Spleen (tissue), 7 donors: ENCODE results near the gene DOCK11.

ENCODE experiments used
- POLR2A ChIP-seq, 3 donors: fragments of 450-650 bp; IDR thresholded peaks; one replicate each; pipeline ENCODE4 v1.5.1; 2017; ENCODE audit warnings: antibody characterized with exemption in 3 of 3, mild to moderate bottlenecking in 1 of 3
- POLR2AphosphoS5 ChIP-seq, 3 donors: sonication (generic); formaldehyde crosslinking; IDR thresholded peaks; one replicate each; pipeline ENCODE4 v1.5.1; 2017; ENCODE audit warnings: antibody characterized with exemption in 3 of 3
- TF ChIP-seq, protein P1 (sequence below), 11 experiments: fragments of 200-600 bp in 7 of 11; fragments of 450-650 bp in 4 of 11; sonication (generic) in 4 of 11; IDR thresholded peaks in 8 of 11; conservative IDR thresholded peaks in 3 of 11; 1 replicate in 7 of 11; 2 replicates in 4 of 11; pipeline versions ENCODE4 v1.4.0 to v1.8.0; 2016 to 2021; ENCODE audit warnings: antibody characterized with exemption in 11 of 11, inconsistent platforms in 4 of 11, mild to moderate bottlenecking in 1 of 11
- donor health status: DM: no; HTN: no; CAD: no; lungs with moderate emphysema.
- donor health status: DM: no; HTN: no; CAD: no.
- donor health status: DM: no; HTN: no; CAD: no.

GRCh38 chrX:118513120-118513898 lies 17.7 kb downstream of the DOCK11 start:
- TF ChIP-seq, protein P1, sequence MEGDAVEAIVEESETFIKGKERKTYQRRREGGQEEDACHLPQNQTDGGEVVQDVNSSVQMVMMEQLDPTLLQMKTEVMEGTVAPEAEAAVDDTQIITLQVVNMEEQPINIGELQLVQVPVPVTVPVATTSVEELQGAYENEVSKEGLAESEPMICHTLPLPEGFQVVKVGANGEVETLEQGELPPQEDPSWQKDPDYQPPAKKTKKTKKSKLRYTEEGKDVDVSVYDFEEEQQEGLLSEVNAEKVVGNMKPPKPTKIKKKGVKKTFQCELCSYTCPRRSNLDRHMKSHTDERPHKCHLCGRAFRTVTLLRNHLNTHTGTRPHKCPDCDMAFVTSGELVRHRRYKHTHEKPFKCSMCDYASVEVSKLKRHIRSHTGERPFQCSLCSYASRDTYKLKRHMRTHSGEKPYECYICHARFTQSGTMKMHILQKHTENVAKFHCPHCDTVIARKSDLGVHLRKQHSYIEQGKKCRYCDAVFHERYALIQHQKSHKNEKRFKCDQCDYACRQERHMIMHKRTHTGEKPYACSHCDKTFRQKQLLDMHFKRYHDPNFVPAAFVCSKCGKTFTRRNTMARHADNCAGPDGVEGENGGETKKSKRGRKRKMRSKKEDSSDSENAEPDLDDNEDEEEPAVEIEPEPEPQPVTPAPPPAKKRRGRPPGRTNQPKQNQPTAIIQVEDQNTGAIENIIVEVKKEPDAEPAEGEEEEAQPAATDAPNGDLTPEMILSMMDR (IDR thresholded peaks at IDR 0.05 in 8 of 11, conservative IDR thresholded peaks at IDR 0.05 in 3 of 11), result no peak
- TF ChIP-seq POLR2AphosphoS5 (IDR thresholded peaks at IDR 0.05), result no peak
- no peak for TF ChIP-seq POLR2A (IDR thresholded peaks at IDR 0.05)
